ENCODE results near the gene DENND1B. TPM values are rescaled to one million over a fixed set of nuclear protein-coding genes. Genes with fewer than 3 reads are reported as not detected.

The DENND1B gene
- total and polyA plus RNA-seq, 2 of the 8 experiments (the other 6 are each of a cell fraction or from before 2014, with no cell fraction given), result 0.74 to 3.3 TPM

DNA sequence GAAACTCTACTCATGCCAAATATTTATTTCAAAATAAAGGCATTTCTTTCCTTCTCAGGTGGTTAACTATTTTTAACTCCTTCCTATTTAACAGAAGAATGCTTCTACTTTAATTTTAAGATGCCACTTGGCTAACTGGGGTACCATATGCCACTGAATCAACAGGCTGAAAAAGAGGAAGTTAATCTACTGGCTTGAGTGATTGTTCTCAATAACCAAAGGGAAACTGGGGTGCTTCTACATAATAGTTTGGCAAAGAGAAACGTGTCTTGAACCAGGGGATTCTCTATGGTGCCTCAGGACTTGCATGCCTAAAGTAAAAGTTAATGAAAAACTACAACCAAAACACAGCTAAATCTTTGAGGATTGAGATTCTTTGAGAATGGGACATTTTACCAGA is 142.6 kb downstream of the DENND1B start:
- Histone ChIP-seq H3K36me3 (ENCODE audit: control insufficient read depth in 2 of 4, insufficient read depth in 4 of 4, low read length in 3 of 4) (no peaks in the 10 kb centered on the region), H3K79me2 (ENCODE audit: control insufficient read depth in 1 of 2, insufficient read depth in 2 of 2, low read length in 2 of 2) (no peaks in the 10 kb centered on the region), H2BK20ac (ENCODE audit: low read length) (no peak overlapping the region), H2BK12ac (ENCODE audit: low read depth, low read length) (no peak overlapping the region), H3K4ac (replicated peaks; ENCODE audit: insufficient read length, low read depth, low read length) (no peak overlapping the region), H3K56ac (replicated peaks; ENCODE audit: insufficient read length, low read depth, low read length) (no peak overlapping the region), H4K91ac (replicated peaks; ENCODE audit: insufficient read length, low read length) (no peak overlapping the region), H3K79me1 (ENCODE audit: low read depth, low read length) (no peaks in the 10 kb centered on the region), H3K9me3 (ENCODE audit: insufficient read depth in 2 of 2, low read depth in 1 of 2, low read length in 1 of 2) (no peaks in the 10 kb centered on the region), H3K14ac (ENCODE audit: insufficient read length) (no peak overlapping the region), H3K27me3 (replicated peaks in 1 of 4; ENCODE audit: control insufficient read depth in 3 of 4, extremely low read depth in 1 of 4, insufficient read depth in 3 of 4, low read length in 3 of 4) (no peaks in the 10 kb centered on the region), H3K23me2 (ENCODE audit: low read depth, low read length) (no peaks in the 10 kb centered on the region), H3K27ac (ENCODE audit: low read depth, low read length) (no peak overlapping the region), H2AFZ (ENCODE audit: low read length) (no peak overlapping the region), H3K9ac (replicated peaks in 1 of 4; ENCODE audit: extremely low read depth in 1 of 4, low read depth in 3 of 4, low read length in 3 of 4) (no peak overlapping the region), H3K4me2 (ENCODE audit: insufficient read depth in 1 of 2, low read depth in 2 of 2, low read length in 2 of 2) (no peak overlapping the region), H2BK5ac (ENCODE audit: low read depth, low read length) (no peak overlapping the region), H3K23ac (ENCODE audit: insufficient read length) (no peak overlapping the region), H2AK5ac (ENCODE audit: low read depth, low read length) (no peak overlapping the region), H2BK15ac (ENCODE audit: low read length) (no peak overlapping the region), H4K8ac (ENCODE audit: extremely low read depth, insufficient read depth, low read length) (no peak overlapping the region), H3K4me3 (ENCODE audit: extremely low read depth in 1 of 4, insufficient read depth in 2 of 4, low read depth in 3 of 4, low read length in 4 of 4) (no peak overlapping the region), H2BK120ac (replicated peaks; ENCODE audit: low read depth, low read length) (no peak overlapping the region), H3K4me1 (replicated peaks in 1 of 4; ENCODE audit: control insufficient read depth in 3 of 4, insufficient read depth in 4 of 4, low read length in 3 of 4) (peaks cover 0 to 8% (median 0%) of the 10 kb centered on the region in 4 experiments; a peak in 1 of 7 replicates), H3K18ac (ENCODE audit: extremely low read depth, low read length) (no peak overlapping the region), H4K5ac (ENCODE audit: insufficient read length, low read depth, low read length) (no peak overlapping the region), H4K20me1 (replicated peaks in 1 of 2; ENCODE audit: control insufficient read depth in 1 of 2, insufficient read depth in 2 of 2, low read length in 2 of 2) (no peaks in the 10 kb centered on the region)
- ChIA-PET CTCF (ENCODE audit: partially characterized antibody) (interaction anchor here (1.6 kb wide), 1 partner anchor 111 kb away, joined by 4 read pairs; no protein-coding TSS in a partner anchor), POLR2A (ENCODE audit: partially characterized antibody) (no interaction called here)
- FAIRE-seq (no peak), DNase-seq (ENCODE audit: low read depth in 1 of 2, low spot score in 2 of 2) (no peak)
- 76% methylated on average over 1 of the region's 1 CpG; no CpG with 5 or more reads in 1 of the 2 experiments for WGBS, 2 experiments (ENCODE audit: extremely low coverage in 1 of 2, insufficient coverage in 1 of 2, insufficient read length in 1 of 2, insufficient replicate concordance in 2 of 2, low coverage in 1 of 2, low lambda C conversion rate in 2 of 2, missing lambda C conversion rate in 1 of 2)
- no peak for TF ChIP-seq EGR1 (IDR thresholded peaks at IDR 0.05; ENCODE audit: borderline replicate concordance, low read depth, low read length)

Data from H1 (cell line).